ENCODE data around the gene DDHD1. TPM values are rescaled to one million over a fixed set of nuclear protein-coding genes. Genes with fewer than 3 reads are reported as not detected.

The DDHD1 gene
- total RNA-seq, 1 experiment from 2014 or later = 15.7 TPM

GRCh38 chr14:53055003-53055402 lies 98.1 kb downstream of the DDHD1 start:
- no peak overlapping the region for H3K4me3 Mint-ChIP-seq
- no peak overlapping the region for H3K27ac Mint-ChIP-seq
- H3K4me2 ChIP-seq (ENCODE audit: insufficient read depth, insufficient read length, low read length) = no peak overlapping the region
- H3K9ac ChIP-seq (ENCODE audit: extremely low read depth, insufficient read length, low read length) = no peak overlapping the region
- no peaks in the 10 kb centered on the region for H3K79me2 ChIP-seq (ENCODE audit: insufficient read depth, low read length)
- no peaks in the 10 kb centered on the region for H3K23me2 ChIP-seq (ENCODE audit: insufficient read length, low read depth, low read length, poor library complexity, severe bottlenecking)
- H3K14ac ChIP-seq (ENCODE audit: insufficient read depth, low read length) = no peak overlapping the region
- no peak overlapping the region for H2BK5ac ChIP-seq (ENCODE audit: insufficient read length, low read length)
- no peak overlapping the region for H2BK20ac ChIP-seq (ENCODE audit: low read depth, low read length, poor library complexity, severe bottlenecking)
- H2AFZ ChIP-seq (ENCODE audit: low read length) = no peak overlapping the region
- no peaks in the 10 kb centered on the region for H3K9me3 Mint-ChIP-seq
- no peak overlapping the region for H3K56ac ChIP-seq (ENCODE audit: insufficient read length, low read depth, low read length)
- no peak overlapping the region for H3K4ac ChIP-seq (ENCODE audit: low read depth, low read length)
- H4K20me1 ChIP-seq (ENCODE audit: control insufficient read depth, insufficient read depth, insufficient read length) = no peaks in the 10 kb centered on the region
- H3T11ph ChIP-seq (ENCODE audit: low read length) = no peak overlapping the region
- no peaks in the 10 kb centered on the region for H3K27me3 Mint-ChIP-seq (ENCODE audit: low read depth)
- no peak overlapping the region for H4K91ac ChIP-seq (ENCODE audit: insufficient read length, low read depth, low read length)
- H3K36me3 Mint-ChIP-seq (ENCODE audit: insufficient read depth in 1 of 3, low read depth in 3 of 3) = no peaks in the 10 kb centered on the region; a peak in 3 of 7 replicates
- H3K27ac ChIP-seq (ENCODE audit: insufficient read length, low read depth, low read length) = no peak overlapping the region
- H3K27me3 ChIP-seq (ENCODE audit: insufficient read depth, low read length) = no peaks in the 10 kb centered on the region
- H3K79me1 ChIP-seq (ENCODE audit: insufficient read depth, low read depth, low read length, poor library complexity, severe bottlenecking) = no peaks in the 10 kb centered on the region
- H2AK5ac ChIP-seq (ENCODE audit: insufficient read length, low read length) = no peak overlapping the region
- no peak overlapping the region for H2BK120ac ChIP-seq (ENCODE audit: low read depth, low read length, poor library complexity, severe bottlenecking)
- H3K4me1 ChIP-seq (ENCODE audit: insufficient read depth, low read length) = no peaks in the 10 kb centered on the region
- no peaks in the 10 kb centered on the region for H3K4me1 Mint-ChIP-seq
- no peak overlapping the region for H2BK15ac ChIP-seq (ENCODE audit: low read depth, low read length)
- no peak overlapping the region for H4K5ac ChIP-seq (ENCODE audit: insufficient read length, low read depth, low read length)
- H2BK12ac ChIP-seq (ENCODE audit: insufficient read length, low read depth, low read length) = no peak overlapping the region
- no peak overlapping the region for H4K8ac ChIP-seq (replicated peaks; ENCODE audit: insufficient read length, low read depth, low read length)
- no CpG with 5 or more reads among the region's 1 CpG for WGBS (ENCODE audit: extremely low coverage, insufficient read length, low lambda C conversion rate)
- no peak overlapping the region for H3K18ac ChIP-seq (ENCODE audit: insufficient read length, low read depth, low read length)
- H3K9me3 ChIP-seq (ENCODE audit: control insufficient read depth, low read depth, low read length) = no peaks in the 10 kb centered on the region
- no peak overlapping the region for H3K23ac ChIP-seq (ENCODE audit: insufficient read length, low read depth, low read length)
- TF ChIP-seq CTCF (conservative IDR thresholded peaks at IDR 0.05) = peak; percentile 83
- no peak for DNase-seq
